ENCODE measurements around the gene ZBTB3.
A peak's percentile ranks its signal among the peaks of the same experiment; 100 is the strongest.

ZBTB3 gene

DNA sequence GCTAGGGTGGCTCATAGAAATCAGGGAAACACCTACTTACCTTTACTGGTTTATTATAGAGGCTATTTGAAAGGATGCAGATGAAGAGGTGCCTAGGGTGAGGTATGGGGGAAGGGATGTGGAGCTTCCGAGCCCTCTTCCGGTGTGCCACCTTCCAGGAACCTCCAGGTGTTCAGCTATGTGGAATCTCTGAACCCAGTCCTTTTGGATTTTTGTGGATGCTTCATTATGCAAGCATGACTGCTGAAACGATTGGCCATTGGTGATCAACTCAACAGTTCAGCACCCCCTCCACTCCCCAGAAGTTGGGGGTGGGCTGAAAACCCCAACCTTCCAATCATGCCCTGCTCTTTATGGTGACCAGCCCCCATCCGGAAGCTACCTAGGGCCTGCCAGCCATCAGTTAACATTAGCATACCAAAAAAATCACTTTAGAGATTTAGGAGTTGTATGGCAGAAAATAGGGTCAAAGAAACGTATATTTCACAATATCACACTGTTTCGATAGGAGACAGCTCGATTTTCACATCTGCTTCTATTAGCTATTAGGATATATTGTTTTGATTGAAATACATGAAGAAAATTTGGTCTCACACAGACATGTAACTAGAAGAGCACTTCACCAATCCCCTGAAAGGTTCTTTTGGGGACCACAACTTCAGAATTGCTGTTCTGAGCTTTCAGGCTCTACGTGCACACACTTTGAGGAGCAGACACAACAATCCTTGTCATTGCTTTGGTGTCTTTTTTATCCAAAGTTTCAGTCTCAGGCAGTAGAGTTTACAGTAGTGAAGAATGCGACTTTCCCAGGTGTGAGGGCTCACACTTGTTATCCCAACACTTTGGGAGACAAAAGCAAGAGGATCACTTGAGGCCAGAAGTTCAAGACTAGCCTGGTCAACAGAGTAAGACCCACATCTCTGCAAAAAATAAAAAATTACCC, 4.2 kb upstream of the ZBTB3 start:
- Histone ChIP-seq H3K36me3 (replicated peaks in 1 of 2; ENCODE audit: control insufficient read depth in 2 of 2, insufficient read depth in 2 of 2, low read length in 2 of 2) (peaks cover 3 to 11% of the 10 kb centered on the region in 2 donors), H3K4me1 (ENCODE audit: control insufficient read depth in 2 of 2, insufficient read depth in 1 of 2, low read depth in 1 of 2, low read length in 2 of 2) (peaks cover 7 to 13% of the 10 kb centered on the region in 2 donors), H3K79me1 (ENCODE audit: low read depth, low read length) (peaks cover 1% of the 10 kb centered on the region), H2AK5ac (ENCODE audit: low read depth, low read length) (no peak overlapping the region), H2BK5ac (ENCODE audit: low read length) (no peak overlapping the region), H3K9ac (ENCODE audit: low read depth, low read length, poor library complexity) (no peak overlapping the region), H4K8ac (ENCODE audit: low read depth, low read length) (no peak overlapping the region), H3K4me2 (ENCODE audit: insufficient read depth, low read length, poor library complexity, severe bottlenecking) (no peak overlapping the region), H3K9me3 (replicated peaks in 1 of 2; ENCODE audit: control insufficient read depth in 2 of 2, insufficient read depth in 1 of 2, low read depth in 1 of 2, low read length in 2 of 2) (no peaks in the 10 kb centered on the region), H2BK120ac (ENCODE audit: low read depth, low read length) (no peak overlapping the region), H3K18ac (ENCODE audit: low read length) (no peak overlapping the region), H2BK15ac (ENCODE audit: low read length) (no peak overlapping the region), H3K27ac (replicated peaks; ENCODE audit: low read length) (no peak overlapping the region), H2BK12ac (ENCODE audit: low read length) (peak overlapping the region; percentile 31), H3K4ac (ENCODE audit: low read length) (no peak overlapping the region), H3K23ac (ENCODE audit: low read depth, low read length, poor library complexity) (no peak overlapping the region), H3K27me3 (ENCODE audit: control insufficient read depth in 3 of 3, insufficient read depth in 3 of 3, low read depth in 1 of 3, low read length in 3 of 3) (no peaks in the 10 kb centered on the region), H3K14ac (ENCODE audit: low read length) (no peak overlapping the region), H4K91ac (ENCODE audit: low read depth, low read length, poor library complexity) (no peak overlapping the region), H3K4me3 (ENCODE audit: low read length in 2 of 2) (no peak overlapping the region), H2AFZ (ENCODE audit: low read length) (peak overlapping the region; percentile 71)
- no peak for DNase-seq (ENCODE audit: low spot score)
- no CpG with 5 or more reads among the region's 9 CpGs for WGBS, 2 donors (ENCODE audit: extremely low coverage in 2 of 2, insufficient read length in 2 of 2, insufficient replicate concordance in 1 of 2)

- H2AFZ ChIP-seq (ENCODE audit: low read length) = no peak overlapping the region
- peaks cover 4 to 5% of the 10 kb centered on the region in 2 donors for H3K4me1 ChIP-seq (ENCODE audit: control insufficient read depth in 2 of 2, insufficient read depth in 1 of 2, low read depth in 1 of 2, low read length in 2 of 2)
- no peak overlapping the region for H2BK120ac ChIP-seq (ENCODE audit: low read depth, low read length)
- DNase-seq (ENCODE audit: low spot score) = no peak
- H3K79me1 ChIP-seq (ENCODE audit: low read depth, low read length) = peaks cover 11% of the 10 kb centered on the region
- no peak overlapping the region for H4K91ac ChIP-seq (ENCODE audit: low read depth, low read length, poor library complexity)
- H2BK12ac ChIP-seq (ENCODE audit: low read length) = no peak overlapping the region
- H2BK15ac ChIP-seq (ENCODE audit: low read length) = no peak overlapping the region
- H4K8ac ChIP-seq (ENCODE audit: low read depth, low read length) = no peak overlapping the region
- H3K9ac ChIP-seq (ENCODE audit: low read depth, low read length, poor library complexity) = no peak overlapping the region
- H2BK5ac ChIP-seq (ENCODE audit: low read length) = no peak overlapping the region
- H3K9me3 ChIP-seq (replicated peaks in 1 of 2; ENCODE audit: control insufficient read depth in 2 of 2, insufficient read depth in 1 of 2, low read depth in 1 of 2, low read length in 2 of 2) = no peaks in the 10 kb centered on the region
- no peak overlapping the region for H3K4ac ChIP-seq (ENCODE audit: low read length)
- H3K23ac ChIP-seq (ENCODE audit: low read depth, low read length, poor library complexity) = no peak overlapping the region
- no peak overlapping the region for H3K18ac ChIP-seq (ENCODE audit: low read length)
- no peaks in the 10 kb centered on the region for H3K27me3 ChIP-seq (ENCODE audit: control insufficient read depth in 3 of 3, insufficient read depth in 3 of 3, low read depth in 1 of 3, low read length in 3 of 3)
- H2AK5ac ChIP-seq (ENCODE audit: low read depth, low read length) = peak overlapping the region; percentile 6
- WGBS, 2 donors (ENCODE audit: extremely low coverage in 2 of 2, insufficient read length in 2 of 2, insufficient replicate concordance in 1 of 2) = no CpG with 5 or more reads among the region's 10 CpGs
- H3K14ac ChIP-seq (ENCODE audit: low read length) = no peak overlapping the region
- H3K4me2 ChIP-seq (ENCODE audit: insufficient read depth, low read length, poor library complexity, severe bottlenecking) = no peak overlapping the region
- no peak overlapping the region for H3K27ac ChIP-seq (replicated peaks; ENCODE audit: low read length)
- H3K4me3 ChIP-seq (ENCODE audit: low read length in 2 of 2) = no peak overlapping the region
- H3K36me3 ChIP-seq (replicated peaks in 1 of 2; ENCODE audit: control insufficient read depth in 2 of 2, insufficient read depth in 2 of 2, low read length in 2 of 2) = peaks cover 12 to 16% of the 10 kb centered on the region in 2 donors
Observed at GRCh38 chr11:62755086-62755615, 1.2 kb upstream of the ZBTB3 start.

DNA sequence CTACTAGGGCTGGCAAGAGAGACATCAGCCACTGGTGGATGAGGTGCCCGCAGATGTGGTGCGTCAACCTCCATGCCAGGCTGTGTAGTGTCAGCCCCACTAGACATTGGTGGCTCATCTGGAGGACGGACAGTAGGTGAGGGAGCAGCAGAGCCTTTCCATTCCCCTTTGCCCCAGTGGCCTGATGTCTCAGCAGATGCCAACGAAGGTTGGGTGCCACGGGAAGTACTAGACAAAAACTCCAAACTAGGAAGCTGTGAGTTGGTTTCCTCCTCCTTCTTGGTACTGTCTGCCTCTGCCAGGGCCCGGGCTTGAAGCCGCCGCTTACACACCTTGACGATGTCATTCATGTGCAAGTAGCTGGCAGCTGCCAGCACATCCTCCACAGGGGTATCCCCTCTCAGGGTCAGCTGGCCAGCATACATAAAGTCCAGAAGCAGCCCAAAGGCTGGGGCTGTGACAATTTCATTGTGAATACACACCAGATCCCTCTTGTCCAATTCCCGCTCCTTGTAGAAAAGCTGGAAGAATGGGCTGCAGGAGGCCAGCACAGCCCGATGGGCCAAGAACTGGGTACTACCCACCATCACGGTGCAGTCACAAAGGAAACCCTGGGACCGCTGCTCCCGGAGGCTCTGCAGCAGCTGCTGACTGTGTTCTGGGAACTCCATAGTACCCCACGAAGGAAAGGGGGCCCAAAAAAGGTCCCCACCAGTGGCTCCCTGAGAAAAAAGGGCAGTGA, 795 bp downstream of the ZBTB3 start:
- Histone ChIP-seq H3K79me1 (ENCODE audit: low read depth, low read length) (peaks cover 11% of the 10 kb centered on the region), H3K9ac (ENCODE audit: low read depth, low read length, poor library complexity) (peak overlapping the region; percentile 24), H3K9me3 (replicated peaks in 1 of 2; ENCODE audit: control insufficient read depth in 2 of 2, insufficient read depth in 1 of 2, low read depth in 1 of 2, low read length in 2 of 2) (no peaks in the 10 kb centered on the region), H2BK120ac (ENCODE audit: low read depth, low read length) (no peak overlapping the region), H4K8ac (ENCODE audit: low read depth, low read length) (no peak overlapping the region), H3K36me3 (replicated peaks in 1 of 2; ENCODE audit: control insufficient read depth in 2 of 2, insufficient read depth in 2 of 2, low read length in 2 of 2) (peaks cover 12 to 20% of the 10 kb centered on the region in 2 donors), H2BK5ac (ENCODE audit: low read length) (peak overlapping the region; percentile 11), H3K18ac (ENCODE audit: low read length) (peak overlapping the region; percentile 67), H2BK12ac (ENCODE audit: low read length) (no peak overlapping the region), H3K27ac (replicated peaks; ENCODE audit: low read length) (peak overlapping the region; percentile 19), H3K4me1 (ENCODE audit: control insufficient read depth in 2 of 2, insufficient read depth in 1 of 2, low read depth in 1 of 2, low read length in 2 of 2) (peaks cover 4 to 5% of the 10 kb centered on the region in 2 donors), H3K4ac (ENCODE audit: low read length) (no peak overlapping the region), H3K23ac (ENCODE audit: low read depth, low read length, poor library complexity) (peak overlapping the region; percentile 44), H3K4me2 (ENCODE audit: insufficient read depth, low read length, poor library complexity, severe bottlenecking) (peak overlapping the region; percentile 49), H2BK15ac (ENCODE audit: low read length) (no peak overlapping the region), H2AK5ac (ENCODE audit: low read depth, low read length) (peak overlapping the region; percentile 53), H3K14ac (ENCODE audit: low read length) (no peak overlapping the region), H3K4me3 (ENCODE audit: low read length in 2 of 2) (peak overlapping the region in 1 of 2 donors; percentile 76), H2AFZ (ENCODE audit: low read length) (peak overlapping the region; percentile 92), H3K27me3 (ENCODE audit: control insufficient read depth in 3 of 3, insufficient read depth in 3 of 3, low read depth in 1 of 3, low read length in 3 of 3) (no peaks in the 10 kb centered on the region), H4K91ac (ENCODE audit: low read depth, low read length, poor library complexity) (no peak overlapping the region)
- WGBS, 2 donors (ENCODE audit: extremely low coverage in 2 of 2, insufficient read length in 2 of 2, insufficient replicate concordance in 1 of 2) = no CpG with 5 or more reads among the region's 15 CpGs
- DNase-seq (ENCODE audit: low spot score) = no peak

Measured in neuronal stem cell (in vitro differentiated cells).